Upper lobe of right lung (tissue), 1 donor: ENCODE data around the gene LAMA3. TPM values are rescaled to one million over a fixed set of nuclear protein-coding genes. Genes with fewer than 3 reads are reported as not detected.

Experiments used
- ATAC-seq: fragments of 200-7000 bp; cut with Tn5 transposase; one replicate; pipeline ENCODE4 v1.9.1; 2020; ENCODE audit warnings: mild to moderate bottlenecking, moderate library complexity
- DNase-seq: peaks from one replicate; pipeline ENCODE4 v3.0.0-alpha.2; 2020
- H3K27ac ChIP-seq: fragments of 200-600 bp; one replicate; pipeline ENCODE4 v1.8.0; 2022
- H3K27me3 ChIP-seq: fragments of 200-600 bp; one replicate; pipeline ENCODE4 v1.8.0; 2022; ENCODE audit warnings: mild to moderate bottlenecking
- H3K36me3 ChIP-seq: fragments of 200-600 bp; one replicate; pipeline ENCODE4 v1.8.0; 2022
- H3K4me1 ChIP-seq: fragments of 200-600 bp; one replicate; pipeline ENCODE4 v1.8.0; 2022
- H3K4me3 ChIP-seq: fragments of 200-600 bp; one replicate; pipeline ENCODE4 v1.8.0; 2022; ENCODE audit warnings: mild to moderate bottlenecking
- H3K9me3 ChIP-seq: fragments of 200-600 bp; one replicate; pipeline ENCODE4 v1.8.0; 2022
- CTCF ChIP-seq: fragments of 200-600 bp; IDR thresholded peaks from one replicate; pipeline ENCODE4 v1.8.0; 2022; ENCODE audit warnings: antibody characterized with exemption
- intact Hi-C: fragments of 100-400 bp; cut with DNase I; formaldehyde crosslinking; loops from one replicate; pipeline ENCODE4 v1.11.0; 2022
- total RNA-seq: library from RNA; stranded (reverse); fragmentation: NEBNext Ultra II Directional; extraction: Animal tissue kit (Norgen Biotek cat#: 25700); gene quantifications from one replicate; pipeline ENCODE4 v1.2.1, GENCODE V29; 2021
- donor health status: DM: no; HTN: yes; CAD: no; lungs with severe emphysema.

The LAMA3 gene
- total RNA-seq, 1 donor from 2014 or later, result 139 TPM

- no peak overlapping the region for H3K4me3 ChIP-seq
- no peak for DNase-seq
- no peaks in the 10 kb centered on the region for H3K27me3 ChIP-seq
- H3K27ac ChIP-seq, result no peak overlapping the region
- no peaks in the 10 kb centered on the region for H3K36me3 ChIP-seq
- no peaks in the 10 kb centered on the region for H3K9me3 ChIP-seq
- H3K4me1 ChIP-seq, result no peaks in the 10 kb centered on the region
- TF ChIP-seq CTCF, result no peak
- ATAC-seq, result peak; percentile 69
- intact Hi-C loops, result no loop called here
Measured at GRCh38 chr18:23743733-23744333, 54.6 kb downstream of the LAMA3 start.

GRCh38 chr18:23745366-23745765 is 56.1 kb downstream of the LAMA3 start:
- Histone ChIP-seq H3K4me3 (no peak overlapping the region), H3K27ac (no peak overlapping the region), H3K36me3 (no peaks in the 10 kb centered on the region), H3K4me1 (no peaks in the 10 kb centered on the region), H3K9me3 (no peaks in the 10 kb centered on the region), H3K27me3 (no peaks in the 10 kb centered on the region)
- ATAC-seq (peak; percentile 65), DNase-seq (no peak)
- no peak for TF ChIP-seq CTCF
- intact Hi-C loops, result no loop called here

- intact Hi-C loops, result no loop called here
- Histone ChIP-seq H3K27ac (no peak overlapping the region), H3K36me3 (no peaks in the 10 kb centered on the region), H3K4me3 (no peak overlapping the region), H3K27me3 (no peaks in the 10 kb centered on the region), H3K4me1 (no peaks in the 10 kb centered on the region), H3K9me3 (no peaks in the 10 kb centered on the region)
- no peak for ATAC-seq
- no peak for TF ChIP-seq CTCF
- DNase-seq, result no peak
Measured at GRCh38 chr18:23746851-23747250, 57.6 kb downstream of the LAMA3 start.

- no peaks in the 10 kb centered on the region for H3K4me1 ChIP-seq
- H3K27ac ChIP-seq, result no peak overlapping the region
- TF ChIP-seq CTCF, result no peak
- H3K4me3 ChIP-seq, result no peak overlapping the region
- no peaks in the 10 kb centered on the region for H3K36me3 ChIP-seq
- DNase-seq (no peak), ATAC-seq (no peak)
- no peaks in the 10 kb centered on the region for H3K9me3 ChIP-seq
- no peaks in the 10 kb centered on the region for H3K27me3 ChIP-seq
- intact Hi-C loops, result no loop called here
Measured at GRCh38 chr18:23752363-23752762, 63.1 kb downstream of the LAMA3 start.

- DNase-seq, result no peak
- no peak for TF ChIP-seq CTCF
- H3K4me1 ChIP-seq, result no peaks in the 10 kb centered on the region
- ATAC-seq, result peak; percentile 28
- H3K27ac ChIP-seq, result no peak overlapping the region
- H3K36me3 ChIP-seq, result no peaks in the 10 kb centered on the region
- H3K4me3 ChIP-seq, result no peak overlapping the region
- no peaks in the 10 kb centered on the region for H3K9me3 ChIP-seq
- H3K27me3 ChIP-seq, result no peaks in the 10 kb centered on the region
- intact Hi-C loops, result no loop called here
Measured at GRCh38 chr18:23752796-23753195, 63.5 kb downstream of the LAMA3 start.
